ENCODE data around the gene ATRNL1.

ATRNL1 gene

GRCh38 chr10:115606086-115606485 is 512.9 kb downstream of the ATRNL1 start:
- CTCF ChIA-PET = no interaction called here
- POLR2A ChIA-PET = no interaction called here
- TF ChIP-seq TARDBP (IDR thresholded peaks at IDR 0.05) (no peak), FOXM1 (IDR thresholded peaks at IDR 0.05; ENCODE audit: borderline replicate concordance) (no peak), FOXA1 (IDR thresholded peaks at IDR 0.05) (no peak), HDGF (IDR thresholded peaks at IDR 0.05; ENCODE audit: borderline replicate concordance) (no peak), BHLHE40 (IDR thresholded peaks at IDR 0.05; ENCODE audit: borderline replicate concordance) (no peak), ELF4 (IDR thresholded peaks at IDR 0.05) (no peak), ARNT (IDR thresholded peaks at IDR 0.05) (no peak), LEF1 (IDR thresholded peaks at IDR 0.05; ENCODE audit: borderline replicate concordance) (no peak), SUZ12 (IDR thresholded peaks at IDR 0.05) (no peak), ZNF384 (IDR thresholded peaks at IDR 0.05) (no peak), L3MBTL2 (conservative IDR thresholded peaks at IDR 0.05) (no peak), PKNOX1 (IDR thresholded peaks at IDR 0.05) (no peak), FOXK2 (IDR thresholded peaks at IDR 0.05) (no peak), CTBP1 (IDR thresholded peaks at IDR 0.05; ENCODE audit: borderline replicate concordance) (no peak), NFRKB (IDR thresholded peaks at IDR 0.05) (no peak), SP1 (IDR thresholded peaks at IDR 0.05) (no peak)
- DNase-seq (ENCODE audit: extremely low spot score) = no peak

GRCh38 chr10:115606741-115607140 is 513.6 kb downstream of the ATRNL1 start:
- ChIA-PET CTCF (no interaction called here), POLR2A (no interaction called here)
- no peak for DNase-seq (ENCODE audit: extremely low spot score)
- TF ChIP-seq TARDBP (IDR thresholded peaks at IDR 0.05) (no peak), ELF4 (IDR thresholded peaks at IDR 0.05) (no peak), LEF1 (IDR thresholded peaks at IDR 0.05; ENCODE audit: borderline replicate concordance) (no peak), BHLHE40 (IDR thresholded peaks at IDR 0.05; ENCODE audit: borderline replicate concordance) (no peak), FOXA1 (IDR thresholded peaks at IDR 0.05) (no peak), L3MBTL2 (conservative IDR thresholded peaks at IDR 0.05) (no peak), ZNF384 (IDR thresholded peaks at IDR 0.05) (no peak), SP1 (IDR thresholded peaks at IDR 0.05) (no peak), NFRKB (IDR thresholded peaks at IDR 0.05) (no peak), CTBP1 (IDR thresholded peaks at IDR 0.05; ENCODE audit: borderline replicate concordance) (no peak), SUZ12 (IDR thresholded peaks at IDR 0.05) (no peak), ARNT (IDR thresholded peaks at IDR 0.05) (no peak), HDGF (IDR thresholded peaks at IDR 0.05; ENCODE audit: borderline replicate concordance) (no peak), FOXM1 (IDR thresholded peaks at IDR 0.05; ENCODE audit: borderline replicate concordance) (no peak), FOXK2 (IDR thresholded peaks at IDR 0.05) (no peak)

- POLR2A ChIA-PET = no interaction called here
These were observed 531.3 kb downstream of the ATRNL1 start for GRCh38 chr10:115624448-115624847.

GRCh38 chr10:115628616-115629015 is 535.5 kb downstream of the ATRNL1 start:
- ChIA-PET CTCF (no interaction called here), POLR2A (no interaction called here)
- TF ChIP-seq ELF4 (IDR thresholded peaks at IDR 0.05) = peak; percentile 55; the same call in 1 of the 2 replicates
- no peak for TF ChIP-seq CTBP1 (IDR thresholded peaks at IDR 0.05; ENCODE audit: borderline replicate concordance)
- DNase-seq (ENCODE audit: extremely low spot score) = no peak

More at GRCh38 chr10:115624448-115624847, 531.3 kb downstream of the ATRNL1 start:
- CTCF ChIA-PET = no interaction called here
- TF ChIP-seq L3MBTL2 (conservative IDR thresholded peaks at IDR 0.05) = no peak
- no peak for TF ChIP-seq FOXA1 (IDR thresholded peaks at IDR 0.05)
- no peak for TF ChIP-seq CTBP1 (IDR thresholded peaks at IDR 0.05; ENCODE audit: borderline replicate concordance)
- no peak for TF ChIP-seq FOXM1 (IDR thresholded peaks at IDR 0.05; ENCODE audit: borderline replicate concordance)
- TF ChIP-seq SUZ12 (IDR thresholded peaks at IDR 0.05) = no peak
- TF ChIP-seq PKNOX1 (IDR thresholded peaks at IDR 0.05) = no peak
- no peak for DNase-seq (ENCODE audit: extremely low spot score)

- ChIA-PET POLR2A (no interaction called here), CTCF (no interaction called here)
- no peak for DNase-seq (ENCODE audit: extremely low spot score)
- no peak for TF ChIP-seq LEF1 (IDR thresholded peaks at IDR 0.05; ENCODE audit: borderline replicate concordance)
- no peak for TF ChIP-seq ELF4 (IDR thresholded peaks at IDR 0.05)
- no peak for TF ChIP-seq HDGF (IDR thresholded peaks at IDR 0.05; ENCODE audit: borderline replicate concordance)
- TF ChIP-seq BHLHE40 (IDR thresholded peaks at IDR 0.05; ENCODE audit: borderline replicate concordance) = no peak
- TF ChIP-seq CTBP1 (IDR thresholded peaks at IDR 0.05; ENCODE audit: borderline replicate concordance) = no peak
- no peak for TF ChIP-seq ZNF384 (IDR thresholded peaks at IDR 0.05)
- no peak for TF ChIP-seq TARDBP (IDR thresholded peaks at IDR 0.05)
- TF ChIP-seq PKNOX1 (IDR thresholded peaks at IDR 0.05) = no peak
- no peak for TF ChIP-seq NFRKB (IDR thresholded peaks at IDR 0.05)
- TF ChIP-seq FOXA1 (IDR thresholded peaks at IDR 0.05) = no peak
- TF ChIP-seq ARNT (IDR thresholded peaks at IDR 0.05) = no peak
These were observed 545.1 kb downstream of the ATRNL1 start for GRCh38 chr10:115638246-115638645.

GRCh38 chr10:115649217-115649616 is 556.1 kb downstream of the ATRNL1 start:
- ChIA-PET POLR2A (no interaction called here), CTCF (no interaction called here)
- DNase-seq (ENCODE audit: extremely low spot score) = no peak
- TF ChIP-seq L3MBTL2 (conservative IDR thresholded peaks at IDR 0.05) (no peak), BHLHE40 (IDR thresholded peaks at IDR 0.05; ENCODE audit: borderline replicate concordance) (no peak), FOXA1 (IDR thresholded peaks at IDR 0.05) (no peak), ZNF384 (IDR thresholded peaks at IDR 0.05) (no peak), ELF4 (IDR thresholded peaks at IDR 0.05) (no peak), HDGF (IDR thresholded peaks at IDR 0.05; ENCODE audit: borderline replicate concordance) (no peak), FOXM1 (IDR thresholded peaks at IDR 0.05; ENCODE audit: borderline replicate concordance) (no peak), PKNOX1 (IDR thresholded peaks at IDR 0.05) (no peak), CTBP1 (IDR thresholded peaks at IDR 0.05; ENCODE audit: borderline replicate concordance) (no peak), LEF1 (IDR thresholded peaks at IDR 0.05; ENCODE audit: borderline replicate concordance) (no peak), SUZ12 (IDR thresholded peaks at IDR 0.05) (no peak), FOXK2 (IDR thresholded peaks at IDR 0.05) (no peak), SP1 (IDR thresholded peaks at IDR 0.05) (no peak), TARDBP (IDR thresholded peaks at IDR 0.05) (no peak), NFRKB (IDR thresholded peaks at IDR 0.05) (no peak), ARNT (IDR thresholded peaks at IDR 0.05) (no peak)
